ENCODE data around the gene SLC12A7.

GRCh38 chr5:1003296-1003937 lies 108.4 kb downstream of the SLC12A7 start:
- TF ChIP-seq, protein P1, sequence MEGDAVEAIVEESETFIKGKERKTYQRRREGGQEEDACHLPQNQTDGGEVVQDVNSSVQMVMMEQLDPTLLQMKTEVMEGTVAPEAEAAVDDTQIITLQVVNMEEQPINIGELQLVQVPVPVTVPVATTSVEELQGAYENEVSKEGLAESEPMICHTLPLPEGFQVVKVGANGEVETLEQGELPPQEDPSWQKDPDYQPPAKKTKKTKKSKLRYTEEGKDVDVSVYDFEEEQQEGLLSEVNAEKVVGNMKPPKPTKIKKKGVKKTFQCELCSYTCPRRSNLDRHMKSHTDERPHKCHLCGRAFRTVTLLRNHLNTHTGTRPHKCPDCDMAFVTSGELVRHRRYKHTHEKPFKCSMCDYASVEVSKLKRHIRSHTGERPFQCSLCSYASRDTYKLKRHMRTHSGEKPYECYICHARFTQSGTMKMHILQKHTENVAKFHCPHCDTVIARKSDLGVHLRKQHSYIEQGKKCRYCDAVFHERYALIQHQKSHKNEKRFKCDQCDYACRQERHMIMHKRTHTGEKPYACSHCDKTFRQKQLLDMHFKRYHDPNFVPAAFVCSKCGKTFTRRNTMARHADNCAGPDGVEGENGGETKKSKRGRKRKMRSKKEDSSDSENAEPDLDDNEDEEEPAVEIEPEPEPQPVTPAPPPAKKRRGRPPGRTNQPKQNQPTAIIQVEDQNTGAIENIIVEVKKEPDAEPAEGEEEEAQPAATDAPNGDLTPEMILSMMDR (IDR thresholded peaks at IDR 0.05): no peak
- TF ChIP-seq POLR2A (IDR thresholded peaks at IDR 0.05): no peak

Measured in right lobe of liver (tissue), 4 donors.